ENCODE results near the gene NXN. TPM values are rescaled to one million over a fixed set of nuclear protein-coding genes. Genes with fewer than 3 reads are reported as not detected.
"Not testable (repeated sequence)": the region's sequence is repeated elsewhere in the genome, so short reads cannot be mapped to it uniquely, and the experiment has no call there.

The NXN gene
- total and polyA plus RNA-seq, 2 donors, result 54.2 to 81.2 TPM

GRCh38 chr17:881778-882177 is 97.8 kb downstream of the NXN start:
- Histone ChIP-seq H3K4me3 (ENCODE audit: low read depth, low read length) (no peak overlapping the region), H3K4me1 (ENCODE audit: insufficient read depth) (peaks cover 2% of the 10 kb centered on the region)
- 82% methylated on average over 6 of the region's 6 CpGs for whole genome bisulfite sequencing

DNA sequence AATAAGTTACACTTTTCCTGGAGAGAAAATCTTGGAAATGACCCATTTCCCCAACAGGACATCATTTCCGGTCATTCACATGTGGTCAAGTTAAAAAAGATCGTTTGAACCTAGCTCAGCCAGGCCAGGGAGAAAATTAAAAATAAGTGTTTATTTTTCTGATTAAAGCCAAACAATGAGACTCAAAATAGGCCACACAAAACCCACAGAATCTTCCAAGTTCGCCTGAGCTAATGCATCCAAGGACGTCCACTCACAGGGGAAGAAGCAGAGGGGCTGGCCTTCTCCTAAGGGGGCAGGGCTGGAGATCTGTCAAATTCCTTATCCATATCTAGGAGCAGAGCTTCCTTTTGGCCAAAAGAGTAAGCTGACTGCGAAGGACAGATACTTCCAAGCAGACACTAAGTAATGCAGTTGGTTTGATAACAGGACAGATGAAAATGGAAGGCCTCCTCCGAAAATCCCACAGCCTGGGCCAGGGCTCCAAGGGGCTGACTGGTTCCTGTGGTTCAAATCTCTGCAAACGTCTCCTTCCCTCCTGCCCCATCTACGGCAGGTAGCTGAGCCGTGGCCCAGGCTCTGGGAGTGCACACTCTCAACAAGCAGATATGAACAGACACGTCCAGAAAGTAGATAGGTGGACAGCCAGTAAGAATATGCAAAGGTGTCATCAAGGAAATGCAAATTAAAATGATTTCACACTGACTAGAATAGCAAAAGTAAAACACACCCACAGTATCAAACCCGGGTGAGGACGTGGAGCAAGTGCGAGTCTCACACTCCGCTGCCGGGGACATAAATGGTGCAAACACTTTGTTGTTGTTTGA is 98.9 kb downstream of the NXN start:
- no peaks in the 10 kb centered on the region for H3K36me3 ChIP-seq (ENCODE audit: insufficient read depth)
- DNase-seq (ENCODE audit: extremely low spot score), result no peak
- WGBS, result 47% methylated on average over 15 of the region's 15 CpGs
- peak overlapping the region; percentile 51 for H3K27ac ChIP-seq (ENCODE audit: low read depth)
- H3K4me1 ChIP-seq (ENCODE audit: insufficient read depth), result peaks cover 2% of the 10 kb centered on the region
- no peak overlapping the region for H3K4me3 ChIP-seq (ENCODE audit: low read depth, low read length)

More at GRCh38 chr17:881778-882177, 97.8 kb downstream of the NXN start:
- Histone ChIP-seq H3K27ac (ENCODE audit: low read depth) (no peak overlapping the region), H3K36me3 (ENCODE audit: insufficient read depth) (no peaks in the 10 kb centered on the region)
- no peak for DNase-seq (ENCODE audit: extremely low spot score)

DNA sequence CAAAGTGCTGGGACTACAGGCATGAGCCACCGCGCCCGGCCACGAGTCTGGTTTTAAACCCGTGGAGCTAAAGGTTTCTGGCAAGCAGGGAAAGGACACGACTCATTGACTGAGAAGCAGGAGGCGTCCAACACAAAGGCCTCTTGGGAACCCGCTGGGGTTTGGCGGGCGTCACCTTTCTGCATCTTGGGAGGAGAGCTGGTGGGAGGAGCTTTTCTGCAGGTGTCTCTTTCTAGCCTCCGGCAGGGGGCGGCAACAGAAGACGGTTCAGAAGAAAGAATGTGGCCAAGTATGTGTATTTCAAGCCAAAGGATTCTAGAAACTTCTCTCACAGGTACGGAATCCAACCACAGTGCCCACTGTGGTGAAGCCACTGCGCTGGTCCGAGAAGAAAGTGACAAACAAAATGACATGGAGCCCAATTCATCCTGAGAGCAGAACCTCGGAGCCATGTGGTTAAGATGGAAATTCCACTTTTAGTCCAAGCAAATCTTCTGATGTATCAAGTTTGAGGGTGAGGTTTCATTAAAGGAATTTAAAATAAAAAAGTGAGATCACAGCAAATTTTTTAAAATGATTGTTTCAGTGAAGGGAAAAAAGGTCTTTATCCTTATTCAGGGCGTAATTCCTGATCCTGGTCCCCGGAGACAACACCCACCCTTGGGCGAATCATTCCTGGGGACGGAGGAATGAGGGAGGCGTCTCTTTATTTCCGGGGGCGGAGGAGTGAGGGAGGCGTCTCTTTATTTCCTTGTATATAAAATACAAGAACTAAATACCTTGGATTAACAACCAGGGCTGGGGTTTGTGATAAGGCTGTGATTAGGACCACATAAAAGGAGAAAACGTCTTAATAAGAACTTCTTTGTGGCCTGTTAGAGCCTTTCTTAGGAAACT is 99.8 kb downstream of the NXN start:
- Histone ChIP-seq H3K27ac (ENCODE audit: low read depth) (peak overlapping the region; percentile 51), H3K4me1 (ENCODE audit: insufficient read depth) (peaks cover 2% of the 10 kb centered on the region), H3K36me3 (ENCODE audit: insufficient read depth) (no peaks in the 10 kb centered on the region), H3K4me3 (ENCODE audit: low read depth, low read length) (no peak overlapping the region)
- DNase-seq (ENCODE audit: extremely low spot score), result no peak
- 15% methylated on average over 26 of the region's 26 CpGs for WGBS

- no peak overlapping the region for H3K27ac ChIP-seq (ENCODE audit: low read depth)
- no peak for DNase-seq (ENCODE audit: extremely low spot score)
- no peaks in the 10 kb centered on the region for H3K36me3 ChIP-seq (ENCODE audit: insufficient read depth)
- WGBS, result 83% methylated on average over 14 of the region's 14 CpGs
- H3K4me3 ChIP-seq (ENCODE audit: low read depth, low read length), result no peak overlapping the region
- peaks cover 2% of the 10 kb centered on the region for H3K4me1 ChIP-seq (ENCODE audit: insufficient read depth)
Observed at GRCh38 chr17:877630-878029, 101.9 kb downstream of the NXN start.

DNA sequence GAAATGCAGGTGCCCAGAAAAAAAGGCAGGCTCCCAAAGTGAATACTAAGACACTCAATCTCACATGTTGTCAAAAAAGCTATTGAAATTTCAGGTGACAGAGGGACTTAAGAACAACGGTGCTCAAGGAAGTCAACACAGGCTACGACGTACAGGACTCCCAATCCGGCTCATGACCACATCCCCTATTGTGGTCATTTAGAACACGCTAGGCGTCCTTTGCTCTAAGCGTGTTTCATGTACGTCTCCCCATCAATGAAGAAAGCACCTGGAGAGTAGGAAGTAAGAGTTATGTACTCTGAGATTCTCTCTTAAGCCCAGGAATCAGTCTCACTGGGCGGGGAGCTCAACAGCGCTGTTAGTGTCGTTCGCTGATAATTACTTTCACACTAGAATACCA is 103.3 kb downstream of the NXN start:
- Histone ChIP-seq H3K27ac (ENCODE audit: low read depth) (no peak overlapping the region), H3K36me3 (ENCODE audit: insufficient read depth) (no peaks in the 10 kb centered on the region), H3K4me3 (ENCODE audit: low read depth, low read length) (no peak overlapping the region), H3K4me1 (ENCODE audit: insufficient read depth) (peaks cover 2% of the 10 kb centered on the region)
- DNase-seq (ENCODE audit: extremely low spot score), result no peak
- 84% methylated on average over 12 of the region's 12 CpGs for WGBS

- not testable (repeated sequence) for H3K27ac ChIP-seq (ENCODE audit: low read depth); H3K36me3 ChIP-seq (ENCODE audit: insufficient read depth); DNase-seq (ENCODE audit: extremely low spot score); H3K4me3 ChIP-seq (ENCODE audit: low read depth, low read length); H3K4me1 ChIP-seq (ENCODE audit: insufficient read depth)
- 93% methylated on average over 2 of the region's 2 CpGs for WGBS
Observed at GRCh38 chr17:874590-874989, 105.0 kb downstream of the NXN start.

GRCh38 chr17:872855-873254 is 106.7 kb downstream of the NXN start:
- Histone ChIP-seq H3K27ac (ENCODE audit: low read depth) (no peak overlapping the region), H3K4me3 (ENCODE audit: low read depth, low read length) (no peak overlapping the region), H3K36me3 (ENCODE audit: insufficient read depth) (no peaks in the 10 kb centered on the region), H3K4me1 (ENCODE audit: insufficient read depth) (peaks cover 1% of the 10 kb centered on the region)
- 72% methylated on average over 5 of the region's 5 CpGs for WGBS
- DNase-seq (ENCODE audit: extremely low spot score), result no peak

- Histone ChIP-seq H3K36me3 (ENCODE audit: insufficient read depth) (no peaks in the 10 kb centered on the region), H3K4me3 (ENCODE audit: low read depth, low read length) (no peak overlapping the region), H3K27ac (ENCODE audit: low read depth) (peak overlapping the region; percentile 41), H3K4me1 (ENCODE audit: insufficient read depth) (peaks cover 1% of the 10 kb centered on the region)
- WGBS, result 49% methylated on average over 9 of the region's 9 CpGs
- no peak for DNase-seq (ENCODE audit: extremely low spot score)
Observed at GRCh38 chr17:871751-872519, 107.6 kb downstream of the NXN start.

- Histone ChIP-seq H3K36me3 (ENCODE audit: insufficient read depth) (no peaks in the 10 kb centered on the region), H3K27ac (ENCODE audit: low read depth) (peak overlapping the region; percentile 80), H3K4me1 (ENCODE audit: insufficient read depth) (peaks cover 3% of the 10 kb centered on the region), H3K4me3 (ENCODE audit: low read depth, low read length) (no peak overlapping the region)
- 12% methylated on average over 30 of the region's 30 CpGs for WGBS
- no peak for DNase-seq (ENCODE audit: extremely low spot score)
Observed at GRCh38 chr17:869567-870525, 109.7 kb downstream of the NXN start.

GRCh38 chr17:869086-869485 is 110.5 kb downstream of the NXN start:
- H3K36me3 ChIP-seq (ENCODE audit: insufficient read depth), result no peaks in the 10 kb centered on the region
- H3K4me3 ChIP-seq (ENCODE audit: low read depth, low read length), result no peak overlapping the region
- WGBS, result 18% methylated on average over 7 of the region's 7 CpGs
- no peak for DNase-seq (ENCODE audit: extremely low spot score)
- H3K27ac ChIP-seq (ENCODE audit: low read depth), result peak overlapping the region; percentile 80
- H3K4me1 ChIP-seq (ENCODE audit: insufficient read depth), result peaks cover 3% of the 10 kb centered on the region

DNA sequence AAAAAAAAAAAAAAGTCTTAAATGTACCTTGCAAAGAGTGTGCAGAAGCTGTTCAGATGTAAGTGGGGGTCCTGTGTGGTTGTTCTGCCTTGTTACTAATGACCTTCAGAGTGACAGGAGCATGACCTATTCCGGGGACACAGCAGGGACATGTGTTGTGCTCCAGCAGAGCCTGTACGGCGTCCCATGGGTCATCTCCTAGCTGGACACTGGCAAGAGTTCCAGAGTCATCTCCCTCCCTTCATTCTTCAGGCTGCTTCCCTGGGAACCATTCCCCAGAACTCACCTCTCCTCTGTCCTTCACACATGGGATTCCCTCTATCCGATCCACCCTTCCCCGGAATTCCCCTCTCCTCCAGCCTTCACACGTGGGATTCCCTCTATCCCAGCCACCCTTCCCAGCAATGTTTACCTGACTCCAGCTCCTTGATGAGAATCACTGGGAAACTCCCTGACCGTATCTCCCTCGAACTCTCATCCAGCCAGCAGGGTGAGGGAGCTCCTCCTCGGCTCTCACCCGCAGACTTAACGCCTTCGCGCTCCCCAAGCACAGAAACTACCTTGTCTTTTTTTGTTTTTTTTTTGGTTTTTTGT is 111.6 kb downstream of the NXN start:
- DNase-seq (ENCODE audit: extremely low spot score), result no peak
- WGBS, result 73% methylated on average over 13 of the region's 13 CpGs
- Histone ChIP-seq H3K27ac (ENCODE audit: low read depth) (no peak overlapping the region), H3K4me1 (ENCODE audit: insufficient read depth) (peaks cover 3% of the 10 kb centered on the region), H3K36me3 (ENCODE audit: insufficient read depth) (no peaks in the 10 kb centered on the region), H3K4me3 (ENCODE audit: low read depth, low read length) (no peak overlapping the region)

- not testable (repeated sequence) for H3K27ac ChIP-seq (ENCODE audit: low read depth); H3K4me3 ChIP-seq (ENCODE audit: low read depth, low read length); DNase-seq (ENCODE audit: extremely low spot score); H3K36me3 ChIP-seq (ENCODE audit: insufficient read depth); H3K4me1 ChIP-seq (ENCODE audit: insufficient read depth)
- WGBS, result 89% methylated on average over 8 of the region's 10 CpGs
Observed at GRCh38 chr17:867238-867637, 112.3 kb downstream of the NXN start.

Data from urinary bladder (tissue), 4 donors.